ENCODE results near the gene C10orf53. TPM values are rescaled to one million over a fixed set of nuclear protein-coding genes. Genes with fewer than 3 reads are reported as not detected.
A peak's percentile ranks its signal among the peaks of the same experiment; 100 is the strongest.

The C10orf53 gene
- total RNA-seq, 1 donor from 2014 or later: not detected

DNA sequence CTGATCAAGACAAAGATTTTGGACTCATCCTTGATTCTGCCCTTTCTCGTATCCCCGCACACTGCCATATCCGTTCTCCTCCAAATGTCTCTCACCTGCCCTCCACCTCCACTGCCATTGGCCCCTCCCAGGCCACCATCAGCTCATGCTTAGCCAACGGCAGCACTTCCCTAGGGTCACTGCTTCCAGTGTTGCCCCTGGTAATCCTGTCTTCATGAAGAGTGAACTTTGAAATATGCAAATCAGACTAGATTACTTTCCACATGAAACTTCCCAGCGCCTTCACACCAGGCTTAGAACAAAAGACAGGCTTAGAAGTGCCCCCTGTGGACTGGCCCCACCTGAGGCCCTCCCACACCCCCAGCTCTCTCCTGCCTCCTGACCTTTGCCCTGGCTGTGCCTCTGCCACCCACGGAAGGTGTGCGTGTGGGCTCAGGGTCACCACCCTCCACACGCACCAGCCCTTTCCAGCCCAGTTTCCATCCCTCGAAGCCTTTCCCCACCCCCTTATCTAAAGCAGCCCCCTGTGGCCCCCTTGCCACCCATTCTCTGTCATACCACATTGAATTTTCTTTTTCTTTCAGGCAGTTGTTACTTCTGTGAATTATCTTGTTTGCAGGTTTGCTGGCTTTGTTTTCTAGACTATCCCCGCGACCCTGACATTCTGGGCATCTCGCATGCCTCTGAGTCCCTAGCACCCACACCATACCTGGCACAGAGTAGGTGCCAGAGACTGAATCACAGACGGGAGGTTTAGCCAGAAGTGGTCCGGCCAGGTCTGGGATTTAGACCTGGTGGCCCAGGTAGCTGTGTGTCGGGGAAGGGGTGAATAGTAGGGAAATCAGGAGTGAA is 26.8 kb upstream of the C10orf53 start:
- DNase-seq (ENCODE audit: extremely low spot score in 2 of 2): peak in 1 of 2 donors; percentile 75

DNA sequence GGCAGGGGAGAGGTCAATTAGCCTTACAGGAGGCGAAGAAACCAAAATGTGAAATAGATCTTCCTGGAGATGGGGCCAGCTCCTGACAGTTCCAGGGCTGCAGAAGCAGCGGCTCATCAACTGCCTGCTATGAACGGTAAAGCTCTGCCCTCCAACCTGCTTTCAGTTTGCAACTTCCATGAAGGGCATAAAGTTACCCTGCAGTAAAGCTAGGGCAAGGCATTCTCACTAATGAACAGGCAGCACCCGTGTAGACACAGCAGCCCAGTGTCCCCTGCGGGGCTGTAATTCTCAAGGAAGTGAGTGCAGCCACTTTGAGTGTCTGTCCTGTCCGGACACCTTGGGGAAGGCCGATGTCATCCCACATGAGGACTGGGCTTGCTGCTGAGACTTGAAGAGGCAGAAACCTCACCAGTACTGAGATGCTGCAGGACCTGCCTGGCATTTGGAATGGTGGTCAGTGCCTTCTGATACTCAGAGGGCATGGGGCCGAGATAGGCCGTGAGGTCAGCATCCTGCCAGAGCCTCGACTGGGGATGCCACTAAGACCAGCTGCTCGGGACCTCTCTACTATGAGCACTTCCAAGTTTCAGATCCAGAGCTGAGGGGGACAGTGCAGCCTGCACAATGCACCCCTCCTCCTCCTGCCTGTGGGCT is 26.1 kb upstream of the C10orf53 start:
- H3K27me3 ChIP-seq: no peaks in the 10 kb centered on the region
- peak in 1 of 2 donors; percentile 67 for DNase-seq (ENCODE audit: extremely low spot score in 2 of 2)
- intact Hi-C loops (cut with DNase I): no loop called here

More for the DNA sequence above, 26.8 kb upstream of the C10orf53 start:
- Histone ChIP-seq H3K27me3 (no peaks in the 10 kb centered on the region), H3K4me1 (no peaks in the 10 kb centered on the region), H3K9me3 (no peaks in the 10 kb centered on the region), H3K27ac (no peak overlapping the region), H3K4me3 (no peak overlapping the region), H3K36me3 (no peaks in the 10 kb centered on the region)
- intact Hi-C loops (cut with DNase I): no loop called here
- no peak for TF ChIP-seq POLR2AphosphoS5 (IDR thresholded peaks at IDR 0.05; ENCODE audit: insufficient read depth in 1 of 2, low read depth in 1 of 2)

DNA sequence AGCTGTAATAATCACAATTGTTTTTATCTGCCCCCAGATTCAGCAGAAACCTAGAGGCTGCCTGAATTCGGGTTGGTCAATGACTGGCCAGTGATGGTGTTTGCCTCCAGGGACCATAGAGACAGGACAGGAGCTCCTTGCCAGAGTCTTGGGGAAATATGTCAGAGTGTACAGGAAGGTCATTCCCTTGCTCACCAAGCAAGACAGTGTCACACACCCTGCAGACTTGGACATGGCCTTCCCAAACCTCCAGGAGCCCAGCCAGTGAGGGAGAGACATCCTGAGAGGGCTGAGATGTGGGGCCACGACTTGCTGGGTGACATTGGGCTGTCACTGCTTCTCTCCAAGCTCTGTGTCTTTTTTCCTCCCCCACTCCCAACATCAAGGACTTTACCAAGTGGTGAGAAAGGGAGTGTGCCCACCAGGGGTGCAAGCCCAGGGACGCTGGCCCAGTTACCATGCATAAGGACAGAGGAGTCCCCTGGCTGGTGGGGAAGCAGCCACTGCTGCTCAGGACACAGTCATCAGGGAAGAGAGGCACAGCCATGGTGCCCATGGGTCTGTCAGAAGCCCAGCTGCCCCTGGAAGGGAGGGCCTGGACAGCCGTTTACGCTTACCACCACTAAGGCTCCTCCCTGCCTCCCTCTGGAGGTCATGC is 25.3 kb upstream of the C10orf53 start:
- Histone ChIP-seq H3K27ac (no peak overlapping the region), H3K4me1 (no peaks in the 10 kb centered on the region), H3K9me3 (no peaks in the 10 kb centered on the region), H3K27me3 (no peaks in the 10 kb centered on the region), H3K4me3 (no peak overlapping the region), H3K36me3 (no peaks in the 10 kb centered on the region)
- DNase-seq (ENCODE audit: extremely low spot score in 2 of 2): peak in 1 of 2 donors; percentile 76
- intact Hi-C loops (cut with DNase I): no loop called here
- TF ChIP-seq, protein P1, sequence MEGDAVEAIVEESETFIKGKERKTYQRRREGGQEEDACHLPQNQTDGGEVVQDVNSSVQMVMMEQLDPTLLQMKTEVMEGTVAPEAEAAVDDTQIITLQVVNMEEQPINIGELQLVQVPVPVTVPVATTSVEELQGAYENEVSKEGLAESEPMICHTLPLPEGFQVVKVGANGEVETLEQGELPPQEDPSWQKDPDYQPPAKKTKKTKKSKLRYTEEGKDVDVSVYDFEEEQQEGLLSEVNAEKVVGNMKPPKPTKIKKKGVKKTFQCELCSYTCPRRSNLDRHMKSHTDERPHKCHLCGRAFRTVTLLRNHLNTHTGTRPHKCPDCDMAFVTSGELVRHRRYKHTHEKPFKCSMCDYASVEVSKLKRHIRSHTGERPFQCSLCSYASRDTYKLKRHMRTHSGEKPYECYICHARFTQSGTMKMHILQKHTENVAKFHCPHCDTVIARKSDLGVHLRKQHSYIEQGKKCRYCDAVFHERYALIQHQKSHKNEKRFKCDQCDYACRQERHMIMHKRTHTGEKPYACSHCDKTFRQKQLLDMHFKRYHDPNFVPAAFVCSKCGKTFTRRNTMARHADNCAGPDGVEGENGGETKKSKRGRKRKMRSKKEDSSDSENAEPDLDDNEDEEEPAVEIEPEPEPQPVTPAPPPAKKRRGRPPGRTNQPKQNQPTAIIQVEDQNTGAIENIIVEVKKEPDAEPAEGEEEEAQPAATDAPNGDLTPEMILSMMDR (IDR thresholded peaks at IDR 0.05): no peak
- TF ChIP-seq POLR2A (IDR thresholded peaks at IDR 0.05): no peak
- no peak for TF ChIP-seq POLR2AphosphoS5 (IDR thresholded peaks at IDR 0.05; ENCODE audit: insufficient read depth in 1 of 2, low read depth in 1 of 2)

More for the DNA sequence above, 26.1 kb upstream of the C10orf53 start:
- Histone ChIP-seq H3K4me1 (no peaks in the 10 kb centered on the region), H3K9me3 (no peaks in the 10 kb centered on the region), H3K27ac (no peak overlapping the region), H3K36me3 (no peaks in the 10 kb centered on the region), H3K4me3 (no peak overlapping the region)
- TF ChIP-seq POLR2A (IDR thresholded peaks at IDR 0.05) (no peak), POLR2AphosphoS5 (IDR thresholded peaks at IDR 0.05; ENCODE audit: insufficient read depth in 1 of 2, low read depth in 1 of 2) (no peak)
- TF ChIP-seq, protein P1 (IDR thresholded peaks at IDR 0.05): no peak

DNA sequence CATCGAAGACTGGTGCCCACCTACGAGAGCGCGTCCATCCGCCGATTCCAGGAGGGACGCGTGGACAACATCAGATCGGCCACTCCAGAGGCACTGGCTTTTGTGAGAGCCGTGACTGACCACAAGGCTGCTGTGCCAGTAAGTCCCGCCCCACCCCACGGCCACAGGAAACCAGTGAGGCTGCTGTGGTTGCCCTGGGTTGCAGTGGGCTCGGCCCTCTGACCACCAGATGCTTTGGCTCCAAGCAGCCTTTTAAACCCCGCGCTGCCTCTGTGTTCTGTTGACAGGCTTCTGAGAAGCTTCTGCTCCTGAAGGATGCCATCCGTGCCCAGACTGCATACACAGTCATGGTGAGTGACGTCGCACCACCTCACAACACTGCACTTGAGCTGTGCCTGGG is 24.4 kb upstream of the C10orf53 start:
- H3K27me3 ChIP-seq: no peaks in the 10 kb centered on the region
- H3K36me3 ChIP-seq: no peaks in the 10 kb centered on the region
- H3K9me3 ChIP-seq: no peaks in the 10 kb centered on the region
- no peaks in the 10 kb centered on the region for H3K4me1 ChIP-seq
- intact Hi-C loops (cut with DNase I): no loop called here
- no peak overlapping the region for H3K4me3 ChIP-seq
- peak; percentile 85 to 89 for DNase-seq (ENCODE audit: extremely low spot score in 2 of 2)
- no peak for TF ChIP-seq POLR2AphosphoS5 (IDR thresholded peaks at IDR 0.05; ENCODE audit: insufficient read depth in 1 of 2, low read depth in 1 of 2)
- TF ChIP-seq, protein P1 (IDR thresholded peaks at IDR 0.05): no peak
- no peak for TF ChIP-seq POLR2A (IDR thresholded peaks at IDR 0.05)
- no peak overlapping the region for H3K27ac ChIP-seq

DNA sequence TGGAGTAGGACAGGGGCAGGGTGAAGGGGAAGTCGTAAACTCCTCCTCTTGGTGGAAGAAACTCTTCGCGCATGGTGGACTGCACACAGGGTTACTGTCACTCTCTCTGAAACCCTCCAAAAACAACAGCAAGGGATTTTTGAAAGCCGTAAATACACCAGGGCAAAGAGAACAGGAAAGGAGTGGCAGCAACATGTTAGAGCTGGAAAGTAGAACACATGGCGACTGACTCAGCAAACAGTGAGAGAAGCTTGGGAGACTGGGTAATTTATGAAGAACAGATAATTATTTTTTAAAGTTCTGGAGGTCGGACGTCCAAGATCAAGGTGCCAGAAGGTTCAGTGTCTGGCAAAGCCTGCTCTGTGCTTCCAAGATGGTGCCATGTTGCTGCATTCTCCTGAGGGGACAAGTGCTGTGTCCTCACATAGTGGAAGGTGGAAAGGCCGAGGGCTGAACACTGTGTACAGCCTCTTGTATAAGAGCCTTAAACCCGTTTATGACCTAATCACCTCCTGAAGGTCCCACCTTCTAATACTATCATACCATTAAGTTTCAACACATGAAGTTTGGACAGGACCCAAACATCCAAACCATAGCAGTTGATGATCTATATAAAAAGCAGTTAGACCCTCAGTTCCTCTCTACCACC is 22.5 kb upstream of the C10orf53 start:
- no peak overlapping the region for H3K27ac ChIP-seq
- intact Hi-C loops (cut with DNase I): no loop called here
- H3K9me3 ChIP-seq: no peaks in the 10 kb centered on the region
- no peaks in the 10 kb centered on the region for H3K4me1 ChIP-seq
- TF ChIP-seq POLR2A (IDR thresholded peaks at IDR 0.05) (no peak), POLR2AphosphoS5 (IDR thresholded peaks at IDR 0.05; ENCODE audit: insufficient read depth in 1 of 2, low read depth in 1 of 2) (no peak)
- TF ChIP-seq, protein P1 (IDR thresholded peaks at IDR 0.05): no peak
- DNase-seq (ENCODE audit: extremely low spot score in 2 of 2): peak in 1 of 2 donors; percentile 49
- no peaks in the 10 kb centered on the region for H3K36me3 ChIP-seq
- no peak overlapping the region for H3K4me3 ChIP-seq
- H3K27me3 ChIP-seq: no peaks in the 10 kb centered on the region

Measured in vagina (tissue), 2 donors.